Measurements from ENCODE around the gene MDGA2.

- no peak for TF ChIP-seq POLR2A (IDR thresholded peaks at IDR 0.05)
- TF ChIP-seq, protein P1, sequence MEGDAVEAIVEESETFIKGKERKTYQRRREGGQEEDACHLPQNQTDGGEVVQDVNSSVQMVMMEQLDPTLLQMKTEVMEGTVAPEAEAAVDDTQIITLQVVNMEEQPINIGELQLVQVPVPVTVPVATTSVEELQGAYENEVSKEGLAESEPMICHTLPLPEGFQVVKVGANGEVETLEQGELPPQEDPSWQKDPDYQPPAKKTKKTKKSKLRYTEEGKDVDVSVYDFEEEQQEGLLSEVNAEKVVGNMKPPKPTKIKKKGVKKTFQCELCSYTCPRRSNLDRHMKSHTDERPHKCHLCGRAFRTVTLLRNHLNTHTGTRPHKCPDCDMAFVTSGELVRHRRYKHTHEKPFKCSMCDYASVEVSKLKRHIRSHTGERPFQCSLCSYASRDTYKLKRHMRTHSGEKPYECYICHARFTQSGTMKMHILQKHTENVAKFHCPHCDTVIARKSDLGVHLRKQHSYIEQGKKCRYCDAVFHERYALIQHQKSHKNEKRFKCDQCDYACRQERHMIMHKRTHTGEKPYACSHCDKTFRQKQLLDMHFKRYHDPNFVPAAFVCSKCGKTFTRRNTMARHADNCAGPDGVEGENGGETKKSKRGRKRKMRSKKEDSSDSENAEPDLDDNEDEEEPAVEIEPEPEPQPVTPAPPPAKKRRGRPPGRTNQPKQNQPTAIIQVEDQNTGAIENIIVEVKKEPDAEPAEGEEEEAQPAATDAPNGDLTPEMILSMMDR (IDR thresholded peaks at IDR 0.05), result no peak
Observed at GRCh38 chr14:46894476-46894875, 780.9 kb downstream of the MDGA2 start.

Data from uterus (tissue), 2 donors.